Suppressor macrophage (primary cell): ENCODE data around the gene OPRL1.

Experiments
- DNase-seq, 4 experiments: peaks; one replicate each; pipeline ENCODE4 v3.0.0-alpha.2; 2020 to 2022

OPRL1 gene

GRCh38 chr20:64072498-64073063 is 7.3 kb upstream of the OPRL1 start:
- no peak for DNase-seq

- no peak for DNase-seq
Observed at GRCh38 chr20:64073476-64074183, 6.3 kb upstream of the OPRL1 start.

DNA sequence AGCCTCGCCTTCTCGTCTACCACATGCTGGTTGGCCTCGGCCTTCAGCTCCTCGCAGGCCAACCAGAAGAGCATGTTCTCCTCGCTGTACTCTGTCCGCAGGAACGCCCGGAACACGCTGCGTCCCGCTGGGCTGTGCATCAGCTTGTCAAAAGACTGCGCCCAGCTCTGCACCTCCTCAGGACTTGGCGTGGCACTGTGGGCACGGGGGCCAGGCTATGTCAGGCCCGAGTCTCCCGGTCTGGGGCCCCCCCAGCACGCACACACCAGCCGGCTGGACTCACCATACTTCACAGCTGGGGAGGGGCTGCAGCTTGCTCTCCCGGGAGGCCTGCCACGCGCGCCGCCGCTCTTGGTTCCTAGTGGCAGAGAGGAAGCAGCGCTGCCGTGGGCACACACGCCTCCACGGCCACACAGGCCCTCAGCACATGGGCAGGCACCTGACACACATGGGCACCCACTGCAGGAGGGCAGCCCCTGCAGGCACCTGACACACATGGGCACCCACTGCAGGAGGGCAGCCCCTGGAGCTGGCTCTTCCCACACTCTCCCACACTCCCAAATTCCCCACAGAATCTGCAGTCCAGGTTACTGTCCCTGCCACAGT is 5.6 kb upstream of the OPRL1 start:
- DNase-seq = no peak

GRCh38 chr20:64074963-64075362 is 4.9 kb upstream of the OPRL1 start:
- DNase-seq = no peak

GRCh38 chr20:64075556-64075955 is 4.3 kb upstream of the OPRL1 start:
- no peak for DNase-seq

GRCh38 chr20:64076061-64076997 is 3.6 kb upstream of the OPRL1 start:
- no peak for DNase-seq

GRCh38 chr20:64077094-64077493 is 2.8 kb upstream of the OPRL1 start:
- DNase-seq = peak; percentile 62 to 83 (median 74)

DNA sequence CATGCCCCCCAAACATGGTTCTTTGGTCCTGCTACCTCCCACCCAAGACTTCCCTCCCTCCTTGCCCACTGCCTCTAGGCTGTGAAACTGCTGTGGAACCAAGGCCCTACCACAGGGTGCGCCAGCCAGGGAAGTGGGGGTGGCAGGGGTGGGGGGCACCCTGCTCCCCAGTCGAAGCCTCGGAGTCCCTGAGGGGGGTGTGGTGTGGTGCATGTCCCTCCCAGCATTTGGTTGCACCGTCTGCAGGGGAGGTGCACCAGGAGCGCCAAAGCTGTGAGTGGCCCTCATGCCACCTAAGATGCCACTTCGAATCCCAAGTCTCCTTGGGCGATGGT is 2.4 kb upstream of the OPRL1 start:
- DNase-seq = peak in 2 of 4 experiments; percentile 18 to 23

- peak; percentile 17 to 58 (median 45) for DNase-seq
Observed at GRCh38 chr20:64077876-64078551, 1.9 kb upstream of the OPRL1 start.

DNA sequence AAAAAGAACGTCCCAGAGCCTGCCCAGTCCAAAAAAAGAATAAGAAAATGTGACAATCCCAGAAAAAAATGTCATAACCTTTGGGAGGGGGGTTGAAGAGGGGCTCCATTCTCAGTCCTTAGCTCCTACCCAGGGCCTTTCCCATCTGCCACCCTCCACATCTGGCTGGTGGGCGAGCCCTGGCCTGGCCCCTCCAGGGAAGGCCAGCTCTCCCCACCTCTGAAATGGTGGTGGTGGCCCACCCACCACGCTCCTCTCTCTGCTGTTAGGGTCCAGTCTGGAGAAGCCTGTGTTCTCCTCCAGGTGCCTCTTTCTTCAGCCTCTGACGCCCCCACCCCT is 979 bp upstream of the OPRL1 start:
- DNase-seq = no peak

- peak; percentile 94 to 97 (median 96) for DNase-seq
Observed at GRCh38 chr20:64079273-64080012, 439 bp upstream of the OPRL1 start, which contains the start of gene RGS19. TSS of gene RGS19 (minus strand) at chr20:64079518. CDS start at chr20:64076886, 2,632 bp downstream.

GRCh38 chr20:64080813-64081623 is 1.1 kb downstream of the OPRL1 start:
- DNase-seq = peak in 1 of 4 experiments; percentile 12

DNA sequence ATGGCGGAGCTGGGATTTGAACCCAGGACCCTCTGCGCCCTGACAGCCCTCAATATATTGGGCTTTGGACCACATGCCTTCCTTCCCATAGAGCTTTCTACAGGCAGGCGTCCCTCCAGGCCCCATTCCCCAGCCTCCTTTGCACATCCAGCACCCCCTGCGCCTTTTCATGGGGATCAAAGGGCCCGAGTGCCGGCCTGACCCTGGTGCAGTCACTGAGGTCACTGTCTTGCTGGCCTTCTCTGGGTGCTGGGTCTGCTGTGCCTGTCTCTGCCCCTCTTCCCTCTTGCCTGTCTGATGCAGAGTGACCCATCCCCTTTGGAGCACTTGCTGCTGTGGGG is 1.7 kb downstream of the OPRL1 start:
- no peak for DNase-seq

DNA sequence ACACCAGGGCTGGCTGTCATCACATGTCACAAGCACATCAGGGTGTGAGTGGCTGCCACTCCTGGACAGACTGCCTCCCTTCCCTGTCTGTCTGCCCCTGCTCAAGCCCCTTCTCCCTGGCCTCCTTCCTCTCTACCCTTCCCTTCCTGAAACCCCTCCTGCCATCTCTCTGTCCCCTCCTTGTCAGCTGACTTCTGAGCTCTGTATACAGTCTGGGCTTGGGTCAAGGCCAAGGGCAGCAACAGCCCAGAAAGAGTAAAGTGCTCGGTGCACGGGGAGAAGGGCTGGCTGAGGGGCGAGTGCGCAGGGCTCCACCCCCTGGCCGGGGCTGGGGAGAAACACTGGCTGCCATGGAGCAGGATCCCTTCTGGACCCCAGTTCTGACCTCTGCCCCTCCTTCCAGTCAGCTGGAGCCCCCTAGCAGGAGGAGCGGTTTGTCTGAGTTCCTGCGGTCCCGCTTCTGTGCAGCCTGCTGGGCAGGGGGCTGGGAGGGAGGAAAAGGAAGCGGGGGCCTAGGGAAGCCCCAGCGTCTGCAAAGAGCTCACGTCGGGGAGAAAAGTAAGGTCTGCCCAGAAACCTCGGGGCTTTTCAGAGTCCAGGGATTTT is 2.3 kb downstream of the OPRL1 start:
- peak in 2 of 4 experiments; percentile 22 to 41 for DNase-seq

- DNase-seq = peak; percentile 23 to 56 (median 50)
Observed at GRCh38 chr20:64082820-64083377, 3.0 kb downstream of the OPRL1 start.

DNA sequence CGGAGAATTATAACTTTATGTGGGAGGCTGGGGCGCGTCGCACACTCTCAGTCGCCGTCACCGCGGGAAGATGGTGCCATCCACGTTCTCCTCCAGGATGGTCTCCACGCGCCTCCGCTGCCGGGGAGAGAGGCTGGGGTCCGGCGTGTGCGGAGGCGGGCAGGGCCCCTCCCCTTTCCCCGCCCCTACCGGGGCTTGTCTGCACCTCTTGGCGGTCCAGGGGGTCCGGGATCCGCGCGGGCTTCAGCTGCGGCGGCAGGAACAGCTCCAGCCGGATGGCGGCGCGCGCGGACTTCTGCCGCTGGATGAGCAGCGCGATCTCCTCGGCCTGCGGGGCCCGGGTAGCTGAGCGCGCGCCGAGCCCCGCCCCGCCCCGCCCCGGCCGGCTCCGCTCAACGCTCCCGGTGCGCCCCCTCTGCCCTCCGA is 3.5 kb downstream of the OPRL1 start:
- DNase-seq = peak; percentile 71 to 92 (median 80)

- peak in 1 of 4 experiments; percentile 38 for DNase-seq
Observed at GRCh38 chr20:64083804-64084684, 4.2 kb downstream of the OPRL1 start, which contains the start of gene LKAAEAR1. TSS of gene LKAAEAR1 (minus strand) at chr20:64084398. CDS start at chr20:64084219, 179 bp downstream.

DNA sequence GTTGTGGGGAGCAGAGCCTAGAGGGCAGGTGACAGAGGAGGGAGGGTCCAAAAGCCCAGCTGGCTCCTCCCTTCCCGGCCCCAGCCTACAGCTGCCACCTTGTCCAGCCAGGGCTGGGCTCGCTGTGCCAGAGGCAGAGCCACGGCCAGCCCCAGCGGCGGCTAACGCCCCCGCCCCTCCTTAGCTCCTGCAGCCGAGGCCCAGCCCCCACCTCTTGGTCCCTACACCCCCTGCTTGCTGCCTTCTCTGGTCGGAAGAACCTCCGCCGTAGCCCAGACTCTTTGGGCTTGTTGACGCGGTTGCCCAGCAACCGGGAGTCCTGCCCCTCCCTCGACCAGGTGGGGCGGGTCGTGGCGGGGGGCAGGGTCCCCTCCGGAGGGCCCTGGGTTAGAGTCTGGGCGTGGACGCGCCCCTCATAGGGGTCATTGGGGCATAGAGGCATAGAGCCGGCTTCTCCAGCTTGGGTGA is 4.8 kb downstream of the OPRL1 start:
- DNase-seq = no peak

GRCh38 chr20:64086801-64087200 is 6.9 kb downstream of the OPRL1 start:
- no peak for DNase-seq
